ENCODE results near the gene OOSP2. TPM values are rescaled to one million over a fixed set of nuclear protein-coding genes. Genes with fewer than 3 reads are reported as not detected.
"Not testable (repeated sequence)": the region's sequence is repeated elsewhere in the genome, so short reads cannot be mapped to it uniquely, and the experiment has no call there.

OOSP2 gene
- total RNA-seq, 1 donor, result not detected

DNA sequence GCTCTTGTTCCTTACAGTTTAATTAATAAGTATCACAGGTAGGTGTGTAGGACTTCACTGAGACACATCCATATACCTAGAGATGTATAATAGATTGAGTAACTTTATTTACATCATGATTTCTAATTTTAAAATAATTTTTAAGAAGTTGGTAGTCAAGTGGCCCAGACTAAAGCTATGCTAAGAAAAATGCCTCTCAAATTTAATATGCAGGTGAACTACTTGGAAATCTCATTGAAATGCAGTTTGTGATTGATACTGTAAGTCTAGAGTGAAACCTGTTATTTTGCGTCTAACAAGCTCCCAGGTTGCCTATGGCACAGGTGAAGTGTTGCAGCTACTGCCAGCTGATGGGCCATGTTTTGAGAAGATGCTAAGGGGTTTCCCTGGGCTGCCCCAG is 23.3 kb upstream of the OOSP2 start, which contains the start of gene OOSP4B:
OOSP4B (plus strand) TSS at position 301 of the 400 bp plus-strand sequence.
- no peak for DNase-seq (ENCODE audit: low read depth)
- H3K4me3 ChIP-seq (ENCODE audit: low read depth, low read length), result no peak within 1 kb of the TSS
- TF ChIP-seq, protein P1, sequence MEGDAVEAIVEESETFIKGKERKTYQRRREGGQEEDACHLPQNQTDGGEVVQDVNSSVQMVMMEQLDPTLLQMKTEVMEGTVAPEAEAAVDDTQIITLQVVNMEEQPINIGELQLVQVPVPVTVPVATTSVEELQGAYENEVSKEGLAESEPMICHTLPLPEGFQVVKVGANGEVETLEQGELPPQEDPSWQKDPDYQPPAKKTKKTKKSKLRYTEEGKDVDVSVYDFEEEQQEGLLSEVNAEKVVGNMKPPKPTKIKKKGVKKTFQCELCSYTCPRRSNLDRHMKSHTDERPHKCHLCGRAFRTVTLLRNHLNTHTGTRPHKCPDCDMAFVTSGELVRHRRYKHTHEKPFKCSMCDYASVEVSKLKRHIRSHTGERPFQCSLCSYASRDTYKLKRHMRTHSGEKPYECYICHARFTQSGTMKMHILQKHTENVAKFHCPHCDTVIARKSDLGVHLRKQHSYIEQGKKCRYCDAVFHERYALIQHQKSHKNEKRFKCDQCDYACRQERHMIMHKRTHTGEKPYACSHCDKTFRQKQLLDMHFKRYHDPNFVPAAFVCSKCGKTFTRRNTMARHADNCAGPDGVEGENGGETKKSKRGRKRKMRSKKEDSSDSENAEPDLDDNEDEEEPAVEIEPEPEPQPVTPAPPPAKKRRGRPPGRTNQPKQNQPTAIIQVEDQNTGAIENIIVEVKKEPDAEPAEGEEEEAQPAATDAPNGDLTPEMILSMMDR (IDR thresholded peaks at IDR 0.05; ENCODE audit: insufficient read depth, low read depth, low read length), result no peak

DNA sequence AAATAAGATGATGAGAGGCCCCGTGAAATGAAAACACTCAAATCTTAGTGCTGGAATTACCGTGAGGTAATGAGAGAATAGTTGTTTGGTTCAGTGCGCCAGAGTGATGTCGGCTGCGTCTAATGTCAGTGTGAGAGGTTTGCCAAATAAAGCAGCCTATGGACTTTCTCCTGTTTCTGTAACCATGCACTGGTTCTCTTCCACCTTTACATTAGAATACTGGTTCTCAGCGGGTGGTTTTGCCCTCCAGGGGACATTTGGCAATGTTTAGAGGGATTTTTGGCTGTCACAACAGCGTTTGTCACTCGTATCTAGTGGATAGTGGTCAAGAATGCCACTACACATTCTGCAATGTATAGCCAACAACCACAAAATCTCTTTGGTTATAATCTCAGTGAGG is 22.2 kb upstream of the OOSP2 start:
- H3K4me3 ChIP-seq (ENCODE audit: low read depth, low read length), result no peak overlapping the region
- no peak for DNase-seq (ENCODE audit: low read depth)
- TF ChIP-seq, protein P1 (IDR thresholded peaks at IDR 0.05; ENCODE audit: insufficient read depth, low read depth, low read length), result no peak

- DNase-seq (ENCODE audit: low read depth); H3K4me3 ChIP-seq (ENCODE audit: low read depth, low read length): not testable (repeated sequence)
Observed at GRCh38 chr11:60020376-60020775, 19.8 kb upstream of the OOSP2 start.

GRCh38 chr11:60029015-60029632 is 11.1 kb upstream of the OOSP2 start:
- TF ChIP-seq, protein P1 (IDR thresholded peaks at IDR 0.05; ENCODE audit: insufficient read depth, low read depth, low read length), result no peak
- DNase-seq (ENCODE audit: low read depth), result no peak
- no peak overlapping the region for H3K4me3 ChIP-seq (ENCODE audit: low read depth, low read length)

DNA sequence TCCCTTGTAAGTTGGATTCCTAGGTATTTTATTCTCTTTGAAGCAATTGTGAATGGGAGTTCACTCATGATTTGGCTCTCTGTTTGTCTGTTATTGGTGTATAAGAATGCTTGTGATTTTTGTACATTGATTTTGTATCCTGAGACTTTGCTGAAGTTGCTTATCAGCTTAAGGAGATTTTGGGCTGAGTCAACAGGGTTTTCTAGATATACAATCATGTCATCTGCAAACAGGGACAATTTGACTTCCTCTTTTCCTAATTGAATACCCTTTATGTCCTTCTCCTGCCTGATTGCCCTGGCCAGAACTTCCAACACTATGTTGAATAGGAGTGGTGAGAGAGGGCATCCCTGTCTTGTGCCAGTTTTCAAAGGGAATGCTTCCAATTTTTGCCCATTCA is 10.2 kb downstream of the OOSP2 start:
- not testable (repeated sequence) for DNase-seq (ENCODE audit: low read depth); H3K4me3 ChIP-seq (ENCODE audit: low read depth, low read length)

GRCh38 chr11:60050839-60051238 is 10.6 kb downstream of the OOSP2 start:
- not testable (repeated sequence) for DNase-seq (ENCODE audit: low read depth); H3K4me3 ChIP-seq (ENCODE audit: low read depth, low read length)

DNA sequence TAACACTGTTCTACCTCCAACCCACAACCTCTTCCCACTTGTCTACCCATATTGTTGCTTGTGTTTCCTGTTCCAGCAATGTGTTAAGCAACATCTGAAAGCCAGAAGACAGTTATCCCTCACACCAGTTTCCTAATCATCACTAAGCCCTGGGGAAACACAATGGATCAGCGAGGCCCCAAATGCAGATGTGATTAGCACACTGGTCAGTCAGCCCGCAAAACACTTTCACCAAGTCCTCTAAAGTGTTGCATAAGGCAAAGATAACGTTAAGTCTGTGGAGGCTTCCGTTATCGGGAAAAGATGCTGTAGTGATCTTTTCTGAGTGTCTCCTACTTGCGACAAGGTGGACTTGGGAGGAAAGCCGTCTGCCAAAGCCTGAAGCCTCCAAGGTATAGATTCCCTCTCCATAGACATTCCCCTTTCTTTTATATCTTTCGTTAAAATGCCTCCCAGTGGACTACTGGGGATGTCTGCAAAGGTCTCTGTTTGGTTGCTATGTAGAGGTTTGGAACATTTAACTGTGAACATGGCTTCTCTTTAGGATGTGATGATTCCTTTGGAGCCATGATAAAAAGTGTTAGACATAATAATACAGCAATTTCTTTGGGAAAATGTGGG is 16.2 kb downstream of the OOSP2 start, which contains the start of gene MS4A3:
MS4A3 (plus strand) TSS at position 317 of the 621 bp plus-strand sequence. CDS start 4,496 bp downstream, outside the sequence.
- TF ChIP-seq, protein P1 (IDR thresholded peaks at IDR 0.05; ENCODE audit: insufficient read depth, low read depth, low read length), result no peak
- DNase-seq (ENCODE audit: low read depth), result no peak
- no peak within 1 kb of the TSS for H3K4me3 ChIP-seq (ENCODE audit: low read depth, low read length)

DNA sequence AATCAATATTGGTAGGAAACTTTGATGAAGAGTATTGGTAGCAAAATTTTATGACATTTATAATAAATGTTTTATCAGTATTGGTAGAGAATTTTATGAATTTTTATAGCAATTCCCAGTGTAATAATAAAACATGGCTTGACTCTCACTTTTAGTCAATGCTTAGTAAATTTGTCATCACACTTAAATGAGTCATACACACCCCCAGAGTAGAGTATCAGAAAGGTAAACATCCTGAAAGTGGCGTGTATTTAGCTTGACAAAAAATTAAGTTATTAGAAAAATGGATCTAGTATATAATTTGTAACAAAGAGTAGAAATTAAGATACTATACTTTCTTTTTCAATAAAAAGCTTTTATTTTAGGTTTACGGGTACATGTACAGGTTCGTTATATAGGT is 18.8 kb downstream of the OOSP2 start:
- TF ChIP-seq, protein P1 (IDR thresholded peaks at IDR 0.05; ENCODE audit: insufficient read depth, low read depth, low read length), result no peak

More for the DNA sequence above, 18.8 kb downstream of the OOSP2 start:
- H3K4me3 ChIP-seq (ENCODE audit: low read depth, low read length), result no peak overlapping the region
- DNase-seq (ENCODE audit: low read depth), result no peak
